HCT116 (cell line): Measurements from ENCODE around the gene INTS14. TPM values are rescaled to one million over a fixed set of nuclear protein-coding genes. Genes with fewer than 3 reads are reported as not detected.

ENCODE experiments used
- total RNA-seq: library from RNA; stranded (reverse); gene quantifications from one replicate; pipeline ENCODE4 v1.2.1, GENCODE V29; 2021; ENCODE audit not compliant: unreplicated experiment

The INTS14 gene
- total RNA-seq, 1 experiment from 2014 or later: 50.1 TPM

Other genes starting within 250 kb of the INTS14 start
- 0.44 TPM for gene IGDCC3, start 233.1 kb downstream of the INTS14 start, total RNA-seq
- 1.2 TPM for gene IGDCC4, start 188.2 kb downstream of the INTS14 start, total RNA-seq
- gene DPP8, start 93.4 kb downstream of the INTS14 start, total RNA-seq: 27.1 TPM
- 57.5 TPM for gene HACD3, start 80.7 kb downstream of the INTS14 start, total RNA-seq
- 15.9 TPM for gene SLC24A1, start 10.8 kb upstream of the INTS14 start, total RNA-seq
- gene DENND4A, start 181.2 kb upstream of the INTS14 start, total RNA-seq: 9.1 TPM